ENCODE results near the gene SCARB1.

SCARB1 gene

GRCh38 chr12:124821252-124822200 lies 42.1 kb downstream of the SCARB1 start:
- no peak for DNase-seq (ENCODE audit: low spot score)

DNA sequence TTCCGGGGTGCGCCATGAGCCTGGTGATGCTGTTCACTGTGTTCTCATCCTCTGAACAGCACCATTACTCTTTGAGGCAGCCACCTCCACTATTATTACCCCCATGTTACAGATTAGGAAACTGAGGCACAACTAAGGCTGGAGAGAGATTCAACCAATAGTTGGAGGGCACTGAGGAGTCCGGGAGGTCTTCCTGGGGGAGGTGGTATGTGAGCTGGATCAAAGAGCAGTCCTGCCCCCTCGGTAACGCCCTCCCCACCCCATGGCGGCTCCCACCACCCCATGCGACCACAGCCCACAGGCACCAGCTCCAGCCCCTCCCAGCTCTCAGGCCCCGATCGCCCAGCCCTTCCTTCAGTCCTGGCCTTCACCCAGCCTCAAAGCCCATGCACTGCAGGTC lies 43.5 kb downstream of the SCARB1 start:
- no peak for DNase-seq (ENCODE audit: low spot score)

DNA sequence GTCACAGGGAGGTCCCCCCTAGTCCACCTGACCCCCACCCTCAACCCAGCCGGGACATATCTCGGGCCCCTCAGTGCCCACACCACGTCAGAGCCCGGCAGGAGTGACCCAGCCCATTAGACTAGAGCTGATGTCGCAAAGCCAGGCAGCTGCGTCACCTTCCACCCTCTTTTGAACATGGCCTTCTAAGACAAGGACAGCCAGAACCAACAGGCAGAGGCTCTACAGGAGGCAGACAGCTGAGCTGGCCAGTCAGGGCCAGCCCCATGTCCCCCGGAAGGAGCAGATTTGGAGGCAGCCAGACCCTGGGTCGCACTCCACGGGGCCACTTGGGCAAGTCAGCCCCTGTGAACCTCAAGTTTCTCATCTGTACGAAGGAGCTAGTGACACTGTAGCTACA lies 44.1 kb downstream of the SCARB1 start:
- no peak for DNase-seq (ENCODE audit: low spot score)

DNA sequence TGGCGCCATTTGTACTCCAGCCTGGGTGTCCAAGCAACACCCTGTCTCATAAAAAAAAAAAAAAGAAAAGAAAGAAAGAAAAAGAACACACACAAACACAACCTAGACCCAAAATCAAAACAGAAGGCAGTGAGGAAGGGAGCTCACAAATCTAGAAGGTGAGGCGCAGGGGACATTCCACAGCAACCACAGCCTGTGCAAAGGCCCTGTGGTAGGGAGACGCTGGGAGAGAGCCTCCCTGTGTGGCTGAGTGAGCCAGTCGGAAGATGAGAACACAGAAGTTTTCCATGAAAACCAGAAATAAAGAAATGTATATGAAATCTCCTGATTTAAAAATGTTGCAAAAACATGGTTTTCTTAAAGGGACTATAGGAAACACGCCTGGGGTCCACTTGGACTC lies 44.6 kb downstream of the SCARB1 start:
- no peak for DNase-seq (ENCODE audit: low spot score)

DNA sequence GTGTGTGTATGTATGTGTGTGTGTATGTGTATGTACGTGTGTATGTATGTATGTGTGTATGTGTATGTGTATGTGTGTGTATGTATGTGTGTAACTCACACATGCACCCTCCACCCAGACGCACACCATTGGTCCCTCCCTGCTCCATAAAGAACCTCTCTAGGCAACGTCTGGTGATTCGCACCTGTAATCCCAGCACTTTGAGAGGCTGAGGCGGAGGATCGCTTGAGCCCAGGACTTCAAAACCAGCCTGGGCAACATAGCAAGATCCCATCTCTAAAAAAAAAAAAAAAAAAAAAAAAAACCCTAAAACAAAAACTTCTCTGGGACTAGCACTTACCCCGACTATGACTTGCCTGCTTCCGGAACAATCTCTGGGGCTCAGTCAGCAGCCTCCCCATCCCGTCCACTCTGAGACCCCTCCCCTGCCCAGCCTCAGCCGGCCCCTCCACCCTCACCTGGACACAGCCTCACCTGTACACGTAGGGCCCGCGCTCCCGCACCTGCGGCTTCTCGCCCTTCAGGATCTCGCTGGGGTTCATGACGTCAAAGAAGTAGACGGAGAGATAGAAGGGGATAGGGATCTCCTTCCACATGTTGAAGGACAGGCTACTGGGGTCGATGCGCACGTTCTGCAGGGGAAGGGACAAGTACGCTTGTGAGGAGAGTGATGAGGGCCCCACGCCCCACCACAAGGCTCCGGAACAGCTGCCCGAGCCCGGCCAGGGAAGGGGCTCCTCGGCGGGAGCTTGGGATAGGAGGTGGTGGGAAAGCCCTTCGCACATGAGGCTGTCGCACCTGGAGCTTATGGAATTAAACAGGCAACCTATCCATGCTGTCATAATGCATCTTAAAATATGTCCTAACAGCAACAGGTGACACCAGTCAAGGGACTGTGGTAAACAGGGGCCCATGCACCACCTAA lies 46.3 kb downstream of the SCARB1 start:
- DNase-seq (ENCODE audit: low spot score), result no peak

DNA sequence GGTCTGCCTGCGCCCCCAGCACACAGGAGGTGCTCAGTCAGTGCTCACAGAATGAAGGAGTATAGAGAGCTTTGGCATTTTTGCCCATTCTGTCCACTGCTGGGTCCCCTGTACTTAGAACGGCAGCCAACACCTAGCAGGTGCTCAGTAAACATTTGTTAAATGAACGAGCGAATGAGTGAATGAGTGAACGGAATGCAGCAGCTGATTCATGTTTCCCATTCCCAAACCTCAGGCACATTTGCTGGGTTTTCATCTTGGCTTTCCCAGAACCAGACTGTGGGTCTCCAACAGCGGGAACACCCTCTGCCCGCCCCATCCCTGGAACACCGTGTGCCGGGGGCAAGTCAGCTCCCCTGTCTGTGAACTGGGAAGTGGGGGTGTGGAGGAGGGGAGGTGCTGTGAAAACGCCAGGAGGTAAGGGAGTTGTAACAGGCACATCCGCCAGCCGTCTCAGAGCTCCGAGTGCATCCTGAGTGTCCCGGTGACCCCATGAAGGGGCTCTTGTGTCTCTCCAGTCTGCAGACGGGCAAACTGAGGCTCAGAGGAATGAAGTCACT lies 47.3 kb downstream of the SCARB1 start:
- DNase-seq (ENCODE audit: low spot score), result no peak

DNA sequence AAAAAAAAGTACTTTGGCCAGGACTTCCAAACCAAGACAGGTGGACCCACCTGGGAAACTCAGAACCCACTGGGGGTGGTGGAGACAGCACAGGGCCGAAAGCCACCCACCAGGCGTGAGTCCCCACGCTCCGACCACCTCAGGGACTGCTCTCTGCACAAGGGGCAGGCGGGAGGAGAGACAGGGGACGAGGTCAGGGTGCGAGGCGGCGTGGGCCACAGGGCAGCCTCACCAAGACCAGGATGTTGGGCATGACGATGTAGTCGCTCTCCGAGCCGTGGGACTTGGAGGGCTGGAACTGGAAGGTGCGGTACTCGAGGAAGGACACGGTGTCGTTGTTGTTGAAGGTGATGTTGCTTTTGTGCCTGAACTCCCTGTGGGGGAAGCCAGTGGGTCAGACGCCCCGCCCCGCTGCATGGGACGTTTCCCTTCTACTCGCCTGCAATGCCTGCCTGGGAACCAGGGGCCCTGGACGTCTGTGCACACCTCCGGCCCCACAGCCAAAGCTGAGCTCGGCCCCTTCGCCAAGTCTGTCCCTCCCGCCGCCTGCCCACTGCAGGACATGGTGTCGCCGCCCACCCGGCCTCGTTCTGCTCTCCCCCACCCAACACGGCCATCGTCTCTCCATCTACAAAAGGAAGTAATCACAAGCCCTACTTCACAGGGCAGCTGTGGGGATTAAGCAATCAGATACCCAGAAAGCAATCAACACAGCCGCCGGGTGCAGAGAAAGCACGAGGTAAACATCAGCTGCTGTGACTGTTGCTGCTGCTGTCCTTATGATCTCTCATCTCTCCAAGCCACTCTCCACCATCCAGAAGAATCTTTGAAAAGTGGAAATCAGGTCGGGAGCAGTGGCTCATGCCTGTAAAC lies 48.7 kb downstream of the SCARB1 start:
- no peak for DNase-seq (ENCODE audit: low spot score)

DNA sequence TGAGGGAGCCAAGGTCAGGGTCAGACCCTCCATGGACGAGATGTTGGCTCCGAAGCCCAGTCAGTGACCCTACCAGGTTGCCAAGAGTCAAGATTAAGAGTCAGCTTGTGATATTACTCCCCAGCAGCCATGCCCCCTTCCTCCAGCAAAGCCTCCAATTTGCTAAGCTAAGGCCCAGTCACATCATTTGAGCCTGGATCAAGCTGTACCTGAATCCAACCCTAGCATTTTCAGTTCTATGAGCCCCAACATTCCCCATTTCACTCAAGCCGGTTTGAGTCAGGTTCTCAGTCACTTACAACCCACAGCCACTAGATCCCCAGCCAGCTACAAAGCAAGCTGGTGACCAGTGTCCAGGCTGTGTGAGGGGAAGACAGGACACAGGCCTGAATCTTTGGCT lies 49.9 kb downstream of the SCARB1 start:
- no peak for DNase-seq (ENCODE audit: low spot score)

DNA sequence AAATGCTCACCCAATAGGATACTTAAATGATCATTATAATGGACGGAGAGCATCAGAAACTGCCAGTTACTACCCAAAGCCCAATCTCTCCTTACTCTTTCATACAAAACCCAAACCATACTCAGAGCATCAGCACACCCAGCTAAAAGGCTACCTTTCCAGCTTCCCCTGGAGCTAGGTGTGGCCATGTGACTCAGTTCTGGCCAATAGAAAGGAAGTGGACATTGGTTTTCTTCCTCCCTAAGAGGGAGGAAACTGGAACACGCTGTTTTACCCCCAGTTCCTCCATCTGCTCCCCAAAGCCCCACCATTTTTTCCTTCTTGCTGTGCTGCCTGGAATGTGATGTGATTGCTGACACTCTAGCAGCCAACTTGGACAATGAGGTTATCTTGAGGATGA lies 50.7 kb downstream of the SCARB1 start:
- no peak for DNase-seq (ENCODE audit: low spot score)

DNA sequence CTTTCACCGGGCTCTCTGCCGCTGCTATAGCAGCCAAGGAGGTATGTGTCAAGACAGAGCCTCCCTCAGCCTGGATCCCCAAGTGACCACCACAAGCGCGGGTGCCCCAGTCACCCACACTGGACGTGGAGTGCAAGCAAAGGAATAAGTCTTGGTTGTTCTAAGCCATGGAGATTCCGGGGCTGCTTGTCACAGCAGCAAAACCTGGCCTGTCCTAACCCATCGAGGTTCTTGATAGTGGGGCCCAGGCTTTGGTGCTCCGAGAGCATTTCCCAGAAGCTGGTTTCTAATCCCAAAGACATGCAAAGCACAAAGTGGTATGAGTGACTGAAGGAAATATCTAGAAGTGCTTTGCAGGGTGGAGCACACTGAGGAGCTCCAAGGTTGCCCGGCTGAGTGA lies 51.3 kb downstream of the SCARB1 start:
- no peak for DNase-seq (ENCODE audit: low spot score)

DNA sequence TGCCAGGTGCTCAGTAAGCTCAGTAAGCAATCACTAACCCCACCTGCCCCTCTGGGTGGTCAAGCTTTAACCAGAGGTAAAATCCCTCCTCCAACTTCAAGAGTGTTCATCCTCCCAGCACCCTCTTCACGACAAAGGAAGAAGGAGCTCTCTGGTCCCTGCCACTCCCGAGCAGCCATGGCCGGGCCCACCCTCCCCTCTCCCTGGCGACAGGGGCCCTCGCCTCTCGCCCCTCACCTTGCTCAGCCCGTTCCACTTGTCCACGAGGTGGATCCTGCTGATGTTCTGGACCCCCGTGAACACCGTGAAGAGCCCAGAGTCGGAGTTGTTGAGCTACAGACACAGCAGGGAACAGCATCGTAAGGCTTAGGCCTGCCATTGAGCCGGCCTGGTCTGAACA lies 52.0 kb downstream of the SCARB1 start:
- no peak for DNase-seq (ENCODE audit: low spot score)

DNA sequence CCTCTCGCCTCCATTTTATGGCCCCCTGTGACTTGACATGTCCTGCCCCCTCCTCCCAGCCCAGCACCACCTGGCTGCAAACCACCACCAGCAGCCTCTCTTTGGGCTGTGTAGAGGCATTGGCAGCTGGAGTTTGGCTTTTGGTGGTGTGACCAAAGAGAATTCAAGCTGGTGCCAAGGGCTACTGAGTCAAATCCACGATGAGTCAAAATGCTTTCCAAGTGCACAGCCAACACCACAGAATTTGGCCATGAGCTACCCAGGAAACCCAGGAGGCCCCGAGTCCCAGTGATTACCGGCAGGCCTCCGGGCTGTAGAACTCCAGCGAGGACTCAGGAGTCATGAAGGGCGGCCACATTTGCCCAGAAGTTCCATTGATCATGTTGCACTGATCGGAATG lies 53.8 kb downstream of the SCARB1 start:
- no peak for DNase-seq (ENCODE audit: low spot score)

DNA sequence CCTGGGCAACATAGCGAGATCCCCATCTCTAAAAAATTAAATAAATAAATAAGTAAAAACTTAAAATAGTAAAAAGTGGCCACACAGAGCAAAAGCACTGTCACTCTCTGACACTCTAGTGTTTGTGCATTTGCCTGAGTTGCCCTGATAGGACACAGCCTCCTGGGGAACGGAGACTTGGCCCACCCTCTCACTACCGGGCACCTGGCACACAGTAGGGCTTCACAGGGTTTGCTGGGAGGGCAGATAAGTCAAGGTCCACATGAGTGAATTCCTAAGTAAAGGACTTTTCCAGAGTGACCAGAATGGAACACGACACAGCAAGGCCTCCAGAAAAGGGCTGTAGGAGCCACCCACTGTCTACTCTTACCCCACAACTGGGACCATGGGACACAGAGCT lies 54.3 kb downstream of the SCARB1 start:
- DNase-seq (ENCODE audit: low spot score), result no peak

DNA sequence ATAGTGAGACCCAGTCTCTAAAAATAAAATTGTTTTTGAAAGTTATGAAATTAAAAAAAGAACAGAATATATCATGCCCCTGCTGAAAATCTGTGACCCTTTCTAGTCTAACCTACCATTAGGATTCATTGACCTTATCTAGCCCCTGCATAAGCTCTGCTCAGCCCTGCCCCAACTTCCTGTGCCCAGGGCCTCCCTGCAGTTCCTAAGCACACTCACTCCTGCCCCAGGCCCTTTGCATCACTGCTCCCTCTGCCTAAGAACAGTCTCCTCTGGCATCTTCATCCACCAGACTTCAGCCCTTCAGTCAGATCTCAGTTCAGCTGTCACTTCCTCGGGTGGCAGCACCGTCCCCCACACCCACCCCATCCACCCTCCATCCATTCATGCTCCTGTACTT lies 55.4 kb downstream of the SCARB1 start:
- no peak for DNase-seq (ENCODE audit: low spot score)

DNA sequence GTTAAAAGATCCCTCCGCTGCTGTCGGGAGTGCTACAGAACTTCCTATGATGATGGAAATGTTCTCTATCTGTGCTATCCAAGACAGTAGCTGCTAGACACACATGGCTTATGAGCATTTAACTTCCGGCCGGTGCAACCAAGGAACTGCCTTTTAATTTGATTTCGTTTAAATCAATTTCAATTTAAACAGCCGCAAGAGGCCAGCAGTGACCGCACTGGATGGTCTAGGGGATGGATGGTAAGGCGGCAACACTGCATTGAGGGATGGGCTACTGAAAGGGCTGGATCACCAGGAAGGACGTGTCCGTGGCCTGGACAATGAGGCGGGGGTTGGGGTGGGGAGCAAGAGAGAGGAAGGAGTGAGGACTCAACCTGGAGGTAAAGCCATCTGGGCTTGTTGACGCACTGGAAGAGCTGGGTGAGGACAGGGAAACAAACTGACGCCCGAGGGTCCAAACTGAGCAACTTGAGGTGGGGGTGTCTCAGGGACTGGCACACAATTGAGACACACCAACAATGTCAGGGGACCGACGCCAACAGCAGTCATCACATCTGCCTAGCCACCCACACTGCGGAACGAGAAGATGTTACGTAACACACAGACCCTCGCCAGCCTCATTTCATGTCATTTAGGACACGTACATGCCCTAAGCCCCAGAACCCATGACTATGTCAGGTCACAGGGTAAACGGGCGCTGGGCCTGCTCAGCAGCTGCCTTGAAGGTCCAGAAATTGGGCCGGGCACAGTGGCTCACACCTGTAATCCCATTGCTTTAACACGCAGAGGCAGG lies 57.6 kb downstream of the SCARB1 start:
- no peak for DNase-seq (ENCODE audit: low spot score)

GRCh38 chr12:124805050-124805449 lies 58.6 kb downstream of the SCARB1 start:
- no peak for DNase-seq (ENCODE audit: low spot score)

DNA sequence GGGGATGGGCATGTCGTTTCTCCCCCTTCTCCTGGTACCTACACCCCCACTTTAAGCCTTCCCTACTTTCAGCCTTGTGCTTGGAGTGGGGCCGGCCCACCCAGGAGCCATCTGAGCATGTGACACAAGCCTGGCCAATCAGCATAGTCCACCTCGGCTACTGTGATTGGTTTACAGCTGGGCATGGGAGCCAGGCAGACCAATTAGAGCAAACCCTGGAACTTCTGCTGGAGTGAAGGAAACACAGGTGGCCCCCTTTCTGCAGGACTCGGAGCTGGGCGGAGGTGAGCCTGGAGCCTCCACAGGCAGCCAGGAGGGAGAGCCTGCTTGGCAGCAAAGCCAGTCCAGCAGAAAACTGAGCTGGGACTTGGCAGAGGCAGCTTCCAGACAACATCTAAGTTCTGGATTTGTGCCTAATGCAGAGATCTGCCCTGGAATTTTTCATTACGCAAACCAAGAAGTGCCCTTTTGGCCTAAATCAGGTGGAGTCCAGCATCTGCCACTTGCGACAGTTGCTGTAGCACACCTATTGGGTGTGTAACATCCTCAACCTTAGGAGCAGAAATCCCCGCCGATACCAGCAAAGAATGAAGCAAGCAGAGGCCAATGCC lies 59.5 kb downstream of the SCARB1 start:
- peak; percentile 65 for DNase-seq (ENCODE audit: low spot score)

GRCh38 chr12:124802361-124802760 lies 61.3 kb downstream of the SCARB1 start:
- no peak for DNase-seq (ENCODE audit: low spot score)

DNA sequence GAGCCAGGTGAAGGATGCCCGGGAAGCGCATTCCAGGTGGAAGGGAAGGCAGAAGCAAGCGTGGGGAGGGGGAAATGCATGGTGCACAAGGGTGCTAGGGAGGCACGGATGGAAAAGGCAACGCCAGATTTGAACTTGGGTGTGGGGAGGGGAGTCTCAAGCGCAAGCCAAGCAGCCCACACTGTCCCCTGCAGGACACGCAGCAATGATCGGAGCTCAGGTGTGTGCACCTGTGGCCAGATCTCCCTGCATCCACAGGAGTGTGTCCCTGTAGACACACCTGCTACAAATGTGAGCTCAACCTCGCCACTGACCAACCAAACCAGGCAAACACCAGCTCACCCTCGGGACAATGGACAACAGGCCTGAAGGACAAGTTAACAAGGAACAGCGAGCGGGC lies 63.2 kb downstream of the SCARB1 start:
- no peak for DNase-seq (ENCODE audit: low spot score)

DNA sequence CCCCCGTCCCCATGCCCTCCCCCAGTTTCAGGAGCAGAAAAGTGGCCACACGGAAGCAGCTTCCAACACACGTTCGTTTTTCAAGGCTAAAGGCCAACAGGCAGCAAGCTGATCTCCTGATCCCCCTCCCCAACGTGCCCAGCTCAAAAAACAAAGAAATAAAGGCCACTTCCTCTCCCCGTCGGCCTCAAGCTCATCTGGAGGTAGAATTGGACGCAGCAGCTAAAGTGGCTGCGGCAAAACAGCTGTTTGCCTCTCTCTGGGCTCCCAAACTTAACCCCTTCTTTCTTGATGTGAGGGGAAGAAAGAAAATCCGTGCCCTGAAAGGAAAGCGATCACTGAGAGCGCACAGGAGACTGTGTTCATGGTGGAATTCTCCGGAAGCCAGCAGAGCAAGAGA lies 66.3 kb downstream of the SCARB1 start:
- no peak for DNase-seq (ENCODE audit: low spot score)
